Stimulated activated CD4-positive, alpha-beta T cell treated with anti-CD3 and anti-CD28 coated beads, Interleukin-15, amount 100 ng/mL, for 48 hours (primary cell): Measurements from ENCODE around the gene GTPBP3.
A peak's percentile ranks its signal among the peaks of the same experiment; 100 is the strongest.

ENCODE experiments used
- DNase-seq, 2 donors: peaks; one replicate each; pipeline ENCODE4 v3.0.0-alpha.2; 2020; ENCODE audit warnings: low read depth in 2 of 2

Gene GTPBP3

DNA sequence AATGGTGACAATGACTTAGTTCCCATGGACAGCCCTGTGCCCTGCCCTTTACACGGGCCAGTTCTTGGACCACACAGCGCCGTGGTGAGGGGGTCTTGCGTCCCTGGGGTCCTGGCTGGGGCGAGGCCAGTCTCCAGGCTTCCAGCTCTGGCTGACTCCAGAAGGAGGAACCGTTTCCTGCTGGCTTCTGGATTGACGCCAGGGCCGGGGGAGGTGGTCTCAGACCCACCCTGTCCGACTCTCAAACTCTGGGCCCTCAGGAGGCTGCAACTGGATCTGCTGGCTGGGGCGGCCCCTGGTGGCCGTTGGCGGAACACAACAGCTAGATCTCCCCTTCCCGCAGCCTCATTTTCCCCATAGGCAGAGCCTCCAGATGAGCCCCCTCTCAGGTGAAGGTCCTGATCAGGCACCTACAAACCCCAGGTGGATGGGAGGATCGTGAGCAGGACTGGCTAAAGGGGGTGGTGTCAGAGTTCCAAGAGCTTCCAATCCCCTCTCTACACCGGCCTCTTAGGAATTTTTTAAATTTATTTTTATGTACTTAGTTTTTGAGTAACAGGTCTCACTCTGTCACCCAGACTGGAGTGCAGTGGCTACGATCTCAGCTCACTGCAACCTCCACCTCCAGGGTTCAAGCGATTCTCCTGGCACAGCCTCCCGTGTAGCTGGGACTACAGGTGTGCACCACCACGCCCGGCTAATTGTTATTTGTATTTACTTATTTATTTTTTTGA, 48.7 kb downstream of the GTPBP3 start:
- peak in 1 of 2 donors; percentile 57 for DNase-seq

DNA sequence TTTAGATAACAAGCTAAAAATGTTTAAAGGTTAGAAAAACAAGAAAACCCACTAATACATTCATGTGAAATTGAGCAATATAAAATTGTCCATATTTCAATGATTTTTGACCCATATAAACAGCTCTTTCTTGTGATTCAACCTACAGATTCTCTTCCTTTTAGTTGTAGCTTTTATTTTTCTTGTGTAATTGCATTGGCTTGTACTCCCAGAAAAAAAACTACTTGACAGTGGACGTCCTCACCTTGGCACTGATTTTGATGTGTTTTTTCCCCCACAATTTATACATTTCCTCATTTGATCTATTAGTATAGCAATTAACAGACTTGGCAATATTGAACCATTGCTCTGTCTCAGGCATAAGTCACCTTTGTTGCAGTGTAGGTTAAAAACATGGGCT, 51.9 kb downstream of the GTPBP3 start:
- DNase-seq = no peak

DNA sequence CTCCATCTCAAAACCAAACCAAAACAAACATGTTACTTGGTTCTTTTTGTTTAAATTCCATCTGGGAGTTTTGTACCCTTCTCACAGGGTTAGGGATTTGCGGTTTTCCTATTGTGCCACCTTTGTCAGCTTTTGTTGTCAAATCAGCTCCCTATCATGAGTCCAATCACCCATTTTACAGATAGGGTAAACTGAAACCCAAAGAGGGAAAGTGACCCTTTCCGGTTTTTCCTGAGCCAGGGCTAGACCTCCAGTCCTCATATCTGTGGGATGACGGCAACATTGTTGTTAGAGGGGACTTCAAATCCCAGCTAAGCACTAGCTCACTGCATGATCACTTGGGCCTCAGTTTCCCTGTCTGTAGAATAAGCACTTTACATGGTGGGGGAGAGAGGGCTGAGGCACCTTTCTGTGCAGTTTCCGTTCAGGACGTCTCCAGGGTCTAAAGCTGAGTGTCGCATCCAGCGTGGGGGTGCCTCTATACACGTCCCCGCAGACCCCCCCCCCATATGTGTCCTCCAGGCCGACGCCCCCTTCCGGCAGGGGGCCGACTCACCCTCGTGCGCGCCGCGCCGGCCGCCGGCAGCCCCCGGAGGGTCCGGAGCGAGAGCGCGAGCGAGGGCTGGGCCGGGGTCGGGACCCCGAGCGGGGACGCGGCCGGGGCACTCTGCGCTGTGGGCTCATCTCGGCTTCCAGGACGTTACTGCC, 52.8 kb downstream of the GTPBP3 start:
- DNase-seq = no peak

DNA sequence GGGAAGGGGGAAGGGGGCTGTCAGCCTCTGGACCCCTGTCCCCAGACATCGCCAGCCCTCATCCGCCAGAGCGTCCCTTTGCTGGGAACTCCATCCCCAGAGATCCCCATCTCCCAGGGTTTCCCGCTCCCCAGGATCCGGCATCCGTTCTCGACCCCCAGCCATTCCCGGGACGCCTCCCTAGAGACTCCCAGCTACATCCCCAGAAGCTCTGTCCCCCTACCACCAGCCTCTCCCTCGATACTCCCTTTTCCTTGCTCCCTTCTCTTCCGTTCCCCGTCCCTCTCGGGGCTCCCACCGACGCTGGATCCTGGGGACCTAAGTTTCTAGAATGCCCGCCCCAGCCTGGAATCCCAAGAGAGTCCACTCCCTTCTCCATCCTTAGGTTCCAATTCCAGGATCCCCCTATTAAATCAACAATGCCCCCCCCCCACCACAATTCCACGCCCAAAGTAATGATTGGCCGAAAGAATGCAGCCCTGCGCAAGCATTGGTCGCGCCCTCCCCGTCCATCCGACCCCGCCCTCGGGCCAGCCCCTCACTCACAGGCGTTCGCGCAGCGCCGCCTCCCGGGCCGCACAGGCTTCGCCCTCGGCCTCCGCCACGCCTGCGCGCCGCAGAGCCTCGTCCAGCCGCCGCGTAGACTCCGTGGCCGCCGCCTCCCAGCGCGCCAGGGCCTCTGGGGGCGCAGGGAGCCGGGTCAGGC, 53.5 kb downstream of the GTPBP3 start:
- DNase-seq = peak; percentile 80 to 90

DNA sequence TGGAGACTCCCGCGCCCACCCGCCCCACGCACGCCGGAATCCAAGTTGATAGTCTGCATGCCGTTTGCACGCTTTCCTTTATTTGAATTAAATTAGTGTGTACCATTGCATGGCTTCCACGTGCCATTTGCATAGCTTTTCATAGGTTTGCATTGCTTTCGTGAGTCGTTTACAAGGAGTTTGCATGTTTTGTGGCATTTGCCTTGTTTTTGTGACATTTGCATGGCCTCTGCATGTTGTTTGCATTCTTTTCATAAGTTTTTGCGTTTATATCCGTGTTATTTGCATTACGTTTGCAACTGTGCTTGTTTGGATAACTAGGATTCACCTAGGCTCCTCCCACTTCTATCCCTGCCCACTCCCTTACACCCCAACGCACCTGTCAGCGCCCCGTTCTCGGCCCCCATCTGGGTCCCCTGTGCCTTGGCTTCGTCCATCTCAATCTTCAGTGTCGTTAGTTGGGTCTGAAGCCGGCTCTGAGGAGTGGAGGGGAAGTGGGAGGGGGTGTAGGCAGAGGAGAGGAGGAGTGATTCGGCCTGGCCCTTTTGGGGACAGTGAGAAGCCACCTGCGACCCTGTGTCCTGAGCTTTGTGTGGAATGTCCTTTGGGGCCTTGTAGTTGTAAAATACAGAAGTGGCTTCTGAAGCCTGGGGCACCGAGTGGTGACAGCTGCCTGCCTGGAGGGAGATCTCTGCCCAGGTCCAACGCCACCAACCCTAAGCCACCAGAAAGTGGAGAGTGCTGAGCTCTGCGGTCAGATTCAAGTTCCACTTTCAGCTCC, 54.2 kb downstream of the GTPBP3 start:
- no peak for DNase-seq
